ENCODE data around the gene SNX5.

GRCh38 chr20:18003897-18004296 lies 35.3 kb upstream of the SNX5 start:
- TF ChIP-seq CTCF (IDR thresholded peaks at IDR 0.05; ENCODE audit: borderline replicate concordance, extremely low read depth, low read length, poor library complexity, severe bottlenecking) (no peak), EZH2 (IDR thresholded peaks at IDR 0.05; ENCODE audit: borderline replicate concordance, low read depth, low read length, severe bottlenecking) (no peak)

Measured in DND-41 (cell line).